SK-MEL-5 (cell line): ENCODE results near the gene NMT2. TPM values are rescaled to one million over a fixed set of nuclear protein-coding genes. Genes with fewer than 3 reads are reported as not detected.

Experiments used
- DNase-seq: peaks from one replicate; pipeline ENCODE4 v3.0.0-alpha.2; 2016; ENCODE audit warnings: low read depth, low spot score
- in situ Hi-C: cut with HindIII; loops from 2 replicates; pipeline ENCODE4 v1.10.0; 2016; ENCODE audit warnings: low sequenced_read_pairs, high pct_unique_total_duplicates, low pct_unique_long_range_greater_than_20kb
- total RNA-seq: library from RNA; depleted of rRNA; stranded (reverse); fragments of >200 nt; shearing (Covaris generic); gene quantifications from 2 replicates; pipeline ENCODE4 v1.2.3, GENCODE V29; 2014

Gene NMT2
- total RNA-seq, 1 experiment from 2014 or later = 4.5 TPM

- in situ Hi-C loops = no loop called here
- DNase-seq = no peak
Observed at GRCh38 chr10:15188603-15189002, 20.1 kb upstream of the NMT2 start.

DNA sequence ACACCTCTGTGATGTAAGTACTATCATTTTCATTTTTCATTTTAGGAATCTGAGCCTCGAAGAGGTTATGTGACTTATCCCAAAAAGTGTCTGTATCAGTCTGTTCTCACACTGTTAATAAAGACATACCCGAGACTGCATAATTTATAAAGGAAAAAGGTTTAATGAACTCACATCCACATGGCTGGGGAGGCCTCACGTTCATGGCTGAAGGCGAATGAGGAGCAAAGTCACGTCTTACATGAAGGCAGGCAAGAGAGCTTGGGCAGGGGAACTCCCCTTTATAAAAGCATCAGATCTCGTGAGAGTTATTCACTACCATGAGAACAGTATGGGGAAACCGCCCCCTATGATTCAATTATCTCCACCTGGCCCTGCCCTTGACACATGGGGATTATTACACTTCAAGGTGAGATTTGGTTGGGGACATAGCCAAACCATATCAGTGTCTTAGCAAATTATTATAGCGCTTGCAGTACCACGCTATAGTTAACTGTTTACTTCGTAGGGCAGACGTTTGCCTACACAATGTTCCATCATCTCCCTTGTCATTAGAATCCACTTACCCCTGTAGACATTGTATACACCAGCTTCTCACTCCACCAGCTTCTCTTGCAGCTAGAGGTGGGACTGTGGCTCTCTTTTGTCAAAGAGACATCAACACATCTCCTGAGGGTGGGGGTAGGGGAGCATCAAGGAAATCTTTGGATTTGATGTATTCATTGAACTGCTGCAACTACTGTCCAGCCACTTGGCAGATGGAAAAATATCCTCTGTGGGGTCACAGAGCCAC lies 15.4 kb upstream of the NMT2 start:
- DNase-seq = no peak
- in situ Hi-C loops = no loop called here

DNA sequence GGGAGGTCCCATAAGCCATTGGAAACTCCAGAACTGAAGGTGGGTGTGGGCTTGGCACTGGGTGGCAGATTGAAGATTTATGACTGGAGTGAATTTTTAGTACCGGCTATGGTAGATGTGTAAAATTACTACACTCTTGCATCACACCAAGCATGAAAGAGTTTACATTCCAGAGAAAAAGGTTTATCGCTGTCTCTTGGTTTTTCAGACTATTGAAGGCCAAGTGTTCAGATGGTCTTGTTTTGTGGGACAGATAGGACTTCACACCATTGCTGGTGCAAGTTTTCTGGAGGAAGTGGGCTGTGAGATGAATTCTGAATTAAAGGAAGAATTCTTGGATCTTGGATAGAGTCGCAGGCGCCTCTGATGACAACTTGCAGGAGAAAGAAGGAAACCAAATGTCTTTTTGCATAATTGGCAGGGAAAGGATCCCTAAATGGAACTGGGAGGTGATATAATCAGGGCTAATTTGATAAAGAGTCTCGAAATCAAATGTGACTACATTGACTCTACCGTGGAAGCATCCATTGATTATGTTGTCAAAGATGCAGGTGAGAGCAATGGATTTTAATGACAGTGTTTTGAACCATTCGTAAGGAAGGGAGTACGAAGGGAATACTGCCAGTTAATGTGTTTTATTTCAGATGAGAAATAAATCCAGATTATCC lies 14.2 kb upstream of the NMT2 start:
- DNase-seq = no peak
- in situ Hi-C loops = no loop called here

GRCh38 chr10:15181576-15182156 lies 13.2 kb upstream of the NMT2 start:
- no peak for DNase-seq
- in situ Hi-C loops = no loop called here

GRCh38 chr10:15180736-15181135 lies 12.2 kb upstream of the NMT2 start:
- no peak for DNase-seq
- in situ Hi-C loops = no loop called here

GRCh38 chr10:15176269-15176668 lies 7.8 kb upstream of the NMT2 start:
- DNase-seq = no peak
- in situ Hi-C loops = no loop called here

DNA sequence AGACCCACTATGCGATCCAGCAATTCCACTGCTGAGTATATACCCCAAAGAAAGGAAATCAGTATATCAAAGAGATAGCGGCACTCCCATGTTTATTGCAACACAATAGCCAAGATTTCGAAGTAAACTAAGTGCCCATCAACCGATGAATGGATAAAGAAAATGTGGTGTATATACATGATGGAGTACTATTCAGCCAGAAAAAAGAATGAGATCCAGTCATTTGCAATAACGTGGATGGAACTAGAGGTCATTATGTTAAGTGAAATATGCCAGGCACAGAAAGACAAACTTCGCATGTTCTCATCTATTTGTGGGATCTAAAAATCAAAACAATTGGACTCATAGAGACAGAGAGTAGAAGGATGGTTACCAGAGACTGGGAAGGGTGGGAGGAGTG lies 7.1 kb upstream of the NMT2 start:
- DNase-seq = no peak
- in situ Hi-C loops = no loop called here

DNA sequence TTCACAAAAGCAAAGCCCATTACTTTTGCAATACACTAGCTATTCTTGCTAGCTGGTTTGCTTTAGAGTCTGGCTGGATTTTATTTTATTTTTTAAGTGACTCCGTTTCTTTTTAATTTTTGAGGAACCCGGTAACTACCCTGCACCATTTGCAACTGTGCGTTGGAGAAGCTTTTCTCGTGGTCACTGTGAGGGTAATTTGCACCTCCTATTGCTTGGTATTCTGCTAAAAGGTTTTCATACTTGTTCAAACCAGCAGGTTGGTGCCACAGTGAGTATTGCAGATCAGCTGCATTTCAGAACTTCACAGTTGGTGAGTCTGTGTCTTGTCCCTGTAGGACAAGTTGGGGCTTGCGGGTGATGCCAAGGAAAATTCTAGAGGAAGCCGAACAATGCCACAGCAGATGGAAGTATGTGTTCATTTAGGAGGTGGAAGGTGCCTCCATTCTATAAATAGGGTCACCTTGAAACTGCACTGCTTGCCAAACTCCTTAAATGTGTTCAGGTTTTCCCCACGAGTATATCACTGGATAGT lies 3.9 kb upstream of the NMT2 start:
- in situ Hi-C loops = no loop called here

DNA sequence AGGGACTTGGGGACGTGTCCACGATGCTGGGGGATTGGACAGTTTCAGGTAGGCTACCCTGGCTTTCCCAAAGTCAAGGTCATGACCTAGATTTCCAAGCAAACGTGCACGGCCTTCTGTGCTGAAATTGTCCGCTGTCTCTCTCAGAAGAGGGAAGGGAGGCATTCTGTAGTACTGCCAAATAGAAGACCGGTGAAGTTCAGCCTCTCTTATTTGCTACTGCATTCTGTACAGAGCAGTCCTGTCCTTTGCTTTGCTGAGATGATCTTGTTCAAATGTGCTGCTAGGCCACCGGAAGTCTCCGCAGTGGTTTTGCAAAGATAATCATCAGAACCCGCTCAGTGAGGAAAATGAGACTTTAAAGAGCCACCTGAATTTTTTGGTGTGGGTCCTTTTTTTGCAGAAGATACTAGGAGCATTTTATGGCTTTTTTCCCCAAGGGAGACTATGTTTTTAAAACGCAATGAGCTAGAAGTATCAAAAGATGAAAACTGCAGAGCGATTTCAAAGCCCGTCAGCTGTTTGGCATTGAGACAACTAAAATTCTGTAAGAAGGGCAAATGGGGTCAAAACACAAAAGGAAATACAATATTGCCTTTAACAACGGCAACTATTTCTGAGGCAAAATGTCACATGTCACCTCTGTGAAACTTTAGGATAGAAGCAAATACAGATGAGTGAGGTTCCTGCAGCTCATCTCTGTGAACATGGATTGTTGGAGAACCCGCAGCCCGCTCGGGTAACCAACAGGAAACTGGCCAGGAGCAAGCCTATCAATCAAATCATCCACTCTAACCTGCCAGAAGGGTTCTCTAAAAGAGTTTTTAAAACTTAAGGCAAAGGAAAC lies 1.3 kb upstream of the NMT2 start:
- in situ Hi-C loops = no loop called here
- DNase-seq = no peak

More for the DNA sequence above, 3.9 kb upstream of the NMT2 start:
- DNase-seq = no peak

- peak; percentile 89 for DNase-seq
- in situ Hi-C loops = no loop called here
Observed at GRCh38 chr10:15168786-15169554, 477 bp upstream of the NMT2 start.

DNA sequence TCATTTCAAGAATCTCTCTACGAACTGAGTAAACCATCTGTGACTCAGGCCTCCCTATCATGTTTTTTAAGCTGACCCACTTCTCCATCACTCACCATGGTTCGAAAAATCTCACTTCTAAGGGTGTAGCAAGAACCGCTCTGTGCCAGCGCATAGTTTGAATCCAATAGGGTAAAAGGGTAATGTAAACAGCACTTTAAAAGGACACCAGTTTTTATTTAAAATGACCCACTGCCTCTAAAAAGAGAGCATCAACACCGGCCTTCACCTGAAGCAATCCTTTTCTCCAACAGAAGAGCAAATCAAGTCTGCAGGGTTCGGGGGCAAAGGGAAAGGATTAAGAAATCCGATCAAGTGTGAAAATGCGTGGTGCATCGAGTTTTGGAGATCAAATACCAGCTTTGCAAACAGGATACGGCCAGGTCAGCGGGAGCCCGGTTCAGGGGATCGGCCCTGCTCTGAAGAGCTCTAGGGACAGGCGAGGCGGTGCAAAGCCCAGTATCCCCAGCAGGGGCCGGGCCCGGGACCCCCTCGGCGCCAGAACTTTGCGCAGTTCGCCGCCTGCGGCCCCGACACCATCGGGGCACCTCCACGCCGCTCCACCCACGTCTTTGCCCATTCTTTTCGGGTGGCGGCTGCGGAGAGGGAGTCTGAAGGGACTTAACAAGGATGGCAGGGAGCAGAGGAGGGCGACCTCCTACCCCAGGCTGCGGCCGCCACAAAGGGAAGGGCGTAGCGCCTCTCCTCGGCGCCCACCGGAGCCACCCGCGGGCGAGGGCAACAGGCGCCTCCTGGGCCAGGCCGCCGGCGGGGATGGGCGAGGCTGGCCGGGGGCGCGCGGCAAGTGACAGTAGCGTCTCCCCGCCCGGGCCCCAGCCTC lies 842 bp downstream of the NMT2 start:
- in situ Hi-C loops = no loop called here

DNA sequence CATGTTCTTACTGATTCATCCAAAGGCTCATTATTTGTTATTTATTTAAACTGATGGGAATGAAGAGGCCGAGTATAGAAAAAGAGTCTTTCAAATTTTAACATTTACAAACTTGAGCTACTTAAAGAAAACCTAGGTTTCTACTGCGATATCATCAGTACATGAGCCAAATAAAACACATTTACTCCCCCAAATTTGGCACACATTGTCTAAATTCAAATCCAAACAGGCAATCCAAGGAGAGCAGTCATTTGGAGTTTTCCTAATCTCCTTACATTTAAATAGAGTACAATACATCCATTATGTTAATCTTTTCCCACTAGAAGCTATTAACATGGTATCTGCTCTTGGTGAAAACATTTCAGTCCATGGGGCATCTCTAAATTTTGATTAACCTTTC lies 2.2 kb downstream of the NMT2 start:
- no peak for DNase-seq
- in situ Hi-C loops = no loop called here

More for the DNA sequence above, 842 bp downstream of the NMT2 start:
- peak; percentile 28 for DNase-seq

DNA sequence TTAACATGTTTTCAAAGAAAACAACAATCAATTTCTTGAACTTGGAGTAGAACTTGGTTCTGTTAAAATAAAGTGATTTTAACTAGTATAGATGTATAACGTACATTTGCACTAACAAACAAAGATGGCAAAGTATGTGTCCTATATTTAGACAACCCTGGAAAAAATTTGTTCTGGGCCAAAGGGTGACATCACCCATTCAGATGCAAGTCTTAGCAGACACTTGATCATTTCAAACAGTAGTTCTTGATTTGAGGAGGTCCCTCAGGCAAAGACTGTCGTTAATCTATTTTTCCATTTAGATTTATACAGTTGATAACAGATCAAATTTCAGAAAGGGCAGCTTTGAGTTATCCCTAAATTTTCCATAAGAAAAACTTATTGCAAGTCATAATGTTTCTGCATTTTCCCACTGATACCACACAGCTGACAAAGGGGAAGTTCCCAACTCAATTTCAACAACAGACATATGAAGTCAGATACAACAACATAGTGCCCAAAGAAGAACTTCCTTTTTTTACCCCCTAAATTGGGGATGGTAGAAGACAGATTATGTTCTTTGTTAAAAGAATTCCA lies 5.2 kb downstream of the NMT2 start:
- in situ Hi-C loops = no loop called here
- no peak for DNase-seq

GRCh38 chr10:15158972-15159371 lies 9.5 kb downstream of the NMT2 start:
- in situ Hi-C loops = no loop called here
- DNase-seq = no peak

- DNase-seq = no peak
Observed at GRCh38 chr10:15158448-15158847, 10.0 kb downstream of the NMT2 start.

More at GRCh38 chr10:15158448-15158847, 10.0 kb downstream of the NMT2 start:
- in situ Hi-C loops = no loop called here
